Panc1 (cell line): ENCODE data around the gene MYBBP1A.

Source experiments
- TCF7L2 ChIP-seq: IDR thresholded peaks from 2 replicates; pipeline ENCODE4 v1.6.1; 2011; ENCODE audit warnings: mild to moderate bottlenecking, low read depth, low read length, inconsistent platforms
- TF ChIP-seq, protein P1 (sequence below): fragments of 450-650 bp; IDR thresholded peaks from 2 replicates; pipeline ENCODE4 v1.5.1; 2017; ENCODE audit warnings: mild to moderate bottlenecking
- TF ChIP-seq, protein P2 (sequence below), 2 experiments: IDR thresholded peaks; 2 replicates each; pipeline ENCODE4 v1.6.1; 2011 to 2012; ENCODE audit warnings: low read depth in 2 of 2, control low read depth in 1 of 2, low read length in 1 of 2, mild to moderate bottlenecking in 1 of 2, moderate library complexity in 1 of 2; ENCODE audit not compliant: insufficient read depth in 1 of 2

DNA sequence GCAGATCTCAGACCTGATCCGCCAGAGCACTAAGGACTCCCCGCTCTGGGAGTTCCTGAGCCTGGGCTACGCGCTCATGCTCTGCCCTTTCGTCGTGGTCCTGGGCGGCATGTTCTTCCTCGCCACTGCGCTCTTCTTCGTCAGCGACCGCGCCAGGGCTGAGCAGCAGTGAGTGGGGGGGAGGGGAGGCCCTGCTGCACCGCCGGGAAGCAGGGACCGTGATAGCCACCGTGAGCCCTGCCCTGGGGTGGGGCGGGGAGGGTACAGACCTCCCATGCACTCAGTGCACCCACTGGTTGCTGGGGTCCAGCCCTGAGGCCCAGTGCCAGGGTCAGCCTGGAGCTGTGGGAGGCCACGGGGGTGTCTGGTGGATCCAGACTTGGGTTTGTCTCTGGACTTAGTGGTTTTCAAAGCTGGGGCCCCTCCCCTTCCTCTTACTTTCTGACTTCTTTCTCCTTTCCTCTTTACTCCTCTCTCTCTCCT, 18.9 kb downstream of the MYBBP1A start:
- TF ChIP-seq, protein P1, sequence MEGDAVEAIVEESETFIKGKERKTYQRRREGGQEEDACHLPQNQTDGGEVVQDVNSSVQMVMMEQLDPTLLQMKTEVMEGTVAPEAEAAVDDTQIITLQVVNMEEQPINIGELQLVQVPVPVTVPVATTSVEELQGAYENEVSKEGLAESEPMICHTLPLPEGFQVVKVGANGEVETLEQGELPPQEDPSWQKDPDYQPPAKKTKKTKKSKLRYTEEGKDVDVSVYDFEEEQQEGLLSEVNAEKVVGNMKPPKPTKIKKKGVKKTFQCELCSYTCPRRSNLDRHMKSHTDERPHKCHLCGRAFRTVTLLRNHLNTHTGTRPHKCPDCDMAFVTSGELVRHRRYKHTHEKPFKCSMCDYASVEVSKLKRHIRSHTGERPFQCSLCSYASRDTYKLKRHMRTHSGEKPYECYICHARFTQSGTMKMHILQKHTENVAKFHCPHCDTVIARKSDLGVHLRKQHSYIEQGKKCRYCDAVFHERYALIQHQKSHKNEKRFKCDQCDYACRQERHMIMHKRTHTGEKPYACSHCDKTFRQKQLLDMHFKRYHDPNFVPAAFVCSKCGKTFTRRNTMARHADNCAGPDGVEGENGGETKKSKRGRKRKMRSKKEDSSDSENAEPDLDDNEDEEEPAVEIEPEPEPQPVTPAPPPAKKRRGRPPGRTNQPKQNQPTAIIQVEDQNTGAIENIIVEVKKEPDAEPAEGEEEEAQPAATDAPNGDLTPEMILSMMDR, result no peak
- TF ChIP-seq, protein P2, sequence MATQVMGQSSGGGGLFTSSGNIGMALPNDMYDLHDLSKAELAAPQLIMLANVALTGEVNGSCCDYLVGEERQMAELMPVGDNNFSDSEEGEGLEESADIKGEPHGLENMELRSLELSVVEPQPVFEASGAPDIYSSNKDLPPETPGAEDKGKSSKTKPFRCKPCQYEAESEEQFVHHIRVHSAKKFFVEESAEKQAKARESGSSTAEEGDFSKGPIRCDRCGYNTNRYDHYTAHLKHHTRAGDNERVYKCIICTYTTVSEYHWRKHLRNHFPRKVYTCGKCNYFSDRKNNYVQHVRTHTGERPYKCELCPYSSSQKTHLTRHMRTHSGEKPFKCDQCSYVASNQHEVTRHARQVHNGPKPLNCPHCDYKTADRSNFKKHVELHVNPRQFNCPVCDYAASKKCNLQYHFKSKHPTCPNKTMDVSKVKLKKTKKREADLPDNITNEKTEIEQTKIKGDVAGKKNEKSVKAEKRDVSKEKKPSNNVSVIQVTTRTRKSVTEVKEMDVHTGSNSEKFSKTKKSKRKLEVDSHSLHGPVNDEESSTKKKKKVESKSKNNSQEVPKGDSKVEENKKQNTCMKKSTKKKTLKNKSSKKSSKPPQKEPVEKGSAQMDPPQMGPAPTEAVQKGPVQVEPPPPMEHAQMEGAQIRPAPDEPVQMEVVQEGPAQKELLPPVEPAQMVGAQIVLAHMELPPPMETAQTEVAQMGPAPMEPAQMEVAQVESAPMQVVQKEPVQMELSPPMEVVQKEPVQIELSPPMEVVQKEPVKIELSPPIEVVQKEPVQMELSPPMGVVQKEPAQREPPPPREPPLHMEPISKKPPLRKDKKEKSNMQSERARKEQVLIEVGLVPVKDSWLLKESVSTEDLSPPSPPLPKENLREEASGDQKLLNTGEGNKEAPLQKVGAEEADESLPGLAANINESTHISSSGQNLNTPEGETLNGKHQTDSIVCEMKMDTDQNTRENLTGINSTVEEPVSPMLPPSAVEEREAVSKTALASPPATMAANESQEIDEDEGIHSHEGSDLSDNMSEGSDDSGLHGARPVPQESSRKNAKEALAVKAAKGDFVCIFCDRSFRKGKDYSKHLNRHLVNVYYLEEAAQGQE (IDR thresholded peaks at IDR 0.05; ENCODE audit: insufficient read depth in 1 of 2, low read depth in 2 of 2, low read length in 1 of 2), result no peak
- no peak for TF ChIP-seq TCF7L2
